GM18858 (cell line): ENCODE measurements around the gene MAPK8IP3.
"Not testable (repeated sequence)": the region's sequence is repeated elsewhere in the genome, so short reads cannot be mapped to it uniquely, and the experiment has no call there.

Experiments used
- ATAC-seq: cut with Tn5 transposase; IDR thresholded peaks from one replicate; pipeline ENCODE4 v1.9.1; 2021; ENCODE audit not compliant: unreplicated experiment

Gene MAPK8IP3

DNA sequence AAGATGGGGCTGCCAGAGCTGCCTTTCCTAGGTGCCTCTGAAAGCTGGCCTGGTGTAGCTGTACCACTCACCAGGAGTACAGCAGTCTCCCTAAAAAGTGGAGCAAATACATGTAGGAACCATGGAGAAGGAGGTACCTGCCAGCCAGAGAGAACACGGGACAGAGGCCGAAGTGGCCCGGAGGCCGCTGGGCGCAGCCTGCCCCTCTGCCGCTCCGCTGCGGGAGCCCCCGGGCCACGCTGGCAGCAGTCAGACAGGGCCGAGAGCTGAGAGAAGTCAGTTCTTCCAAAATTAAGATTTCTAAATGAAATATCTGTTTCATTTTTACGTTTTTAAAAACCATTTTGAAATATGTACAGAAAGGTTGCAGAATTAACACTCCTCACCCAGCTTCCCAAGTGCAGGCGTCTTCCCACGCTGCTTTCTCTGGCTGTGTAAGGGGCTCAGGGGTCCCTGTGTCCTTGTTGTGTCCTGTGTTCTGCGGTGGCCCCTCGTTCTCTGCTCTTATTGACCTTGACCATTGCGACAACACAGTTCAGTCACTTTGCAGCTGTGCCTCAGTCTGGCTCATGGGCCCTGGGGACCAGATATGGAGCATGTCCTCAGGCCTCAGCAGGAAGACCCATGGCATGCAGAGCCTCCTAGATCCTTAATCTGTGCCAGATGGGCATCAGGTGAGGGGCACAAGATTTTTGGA lies 5.0 kb downstream of the MAPK8IP3 start:
- ATAC-seq: no peak

DNA sequence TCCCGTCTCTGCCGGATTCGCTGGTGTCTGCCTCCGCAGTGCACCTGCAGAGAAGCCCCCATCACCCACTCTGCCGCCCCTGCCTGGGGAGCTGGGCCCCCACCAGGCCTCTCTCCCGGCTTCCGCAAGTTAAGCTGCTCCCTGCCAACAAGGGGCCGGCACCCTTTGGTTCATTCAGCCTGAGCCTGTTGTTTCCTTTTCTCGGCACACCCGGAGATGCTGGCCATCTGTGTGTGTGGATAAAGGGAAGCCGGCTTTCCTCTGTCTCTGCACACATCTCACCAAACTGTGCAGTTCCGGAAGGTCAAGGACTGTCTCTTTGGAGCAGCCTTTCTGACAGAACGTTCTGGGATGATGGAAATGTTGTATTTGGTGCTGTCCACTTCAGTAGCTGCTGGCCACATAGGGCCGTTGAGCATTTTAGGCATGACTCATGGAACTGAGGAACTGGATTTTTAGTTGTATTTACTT lies 6.8 kb downstream of the MAPK8IP3 start:
- no peak for ATAC-seq

GRCh38 chr16:1713331-1713730 lies 7.3 kb downstream of the MAPK8IP3 start:
- no peak for ATAC-seq

DNA sequence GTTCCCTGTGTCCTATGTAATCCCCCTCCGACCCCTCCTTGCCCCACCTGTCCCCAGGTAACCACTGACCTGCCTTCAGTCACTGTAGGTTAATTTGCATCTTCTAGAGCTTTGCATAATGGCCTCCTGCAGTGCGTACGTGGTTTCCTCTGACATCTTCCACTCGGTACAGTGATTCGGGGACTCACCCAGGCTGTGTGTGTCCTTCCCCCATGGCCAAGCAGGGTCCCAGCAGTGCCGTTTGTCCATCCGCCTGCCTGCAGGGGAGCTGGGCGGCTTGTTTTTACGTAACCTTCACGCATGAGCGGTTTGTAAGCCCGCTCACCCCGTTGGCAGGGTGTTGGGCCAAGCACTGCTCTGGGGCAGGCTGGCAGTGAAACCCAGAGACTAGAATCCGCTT lies 7.9 kb downstream of the MAPK8IP3 start:
- no peak for ATAC-seq

- no peak for ATAC-seq
Observed at GRCh38 chr16:1715220-1715619, 9.2 kb downstream of the MAPK8IP3 start.

- not testable (repeated sequence) for ATAC-seq
Observed at GRCh38 chr16:1718236-1718635, 12.2 kb downstream of the MAPK8IP3 start.

- ATAC-seq: not testable (repeated sequence)
Observed at GRCh38 chr16:1719559-1720229, 13.7 kb downstream of the MAPK8IP3 start.

DNA sequence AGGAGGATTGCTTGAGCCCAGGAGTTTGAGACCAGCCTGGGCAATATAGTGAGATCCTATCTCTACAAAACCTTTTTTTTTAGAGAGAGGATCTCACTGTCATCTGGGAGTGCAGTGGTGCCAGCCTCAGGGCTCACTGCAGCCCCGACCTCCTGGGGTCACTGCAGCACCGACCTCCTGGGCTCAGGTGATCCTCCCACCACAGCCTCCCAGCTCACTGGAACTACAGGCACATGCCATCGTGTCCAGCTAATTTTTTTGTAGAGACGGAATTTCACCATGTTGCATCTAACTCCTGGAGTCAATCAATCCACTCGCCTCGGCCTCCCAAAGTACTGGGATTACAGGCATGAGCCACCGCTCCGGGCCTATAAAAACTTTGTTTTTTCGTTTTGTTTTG lies 15.4 kb downstream of the MAPK8IP3 start:
- no peak for ATAC-seq

DNA sequence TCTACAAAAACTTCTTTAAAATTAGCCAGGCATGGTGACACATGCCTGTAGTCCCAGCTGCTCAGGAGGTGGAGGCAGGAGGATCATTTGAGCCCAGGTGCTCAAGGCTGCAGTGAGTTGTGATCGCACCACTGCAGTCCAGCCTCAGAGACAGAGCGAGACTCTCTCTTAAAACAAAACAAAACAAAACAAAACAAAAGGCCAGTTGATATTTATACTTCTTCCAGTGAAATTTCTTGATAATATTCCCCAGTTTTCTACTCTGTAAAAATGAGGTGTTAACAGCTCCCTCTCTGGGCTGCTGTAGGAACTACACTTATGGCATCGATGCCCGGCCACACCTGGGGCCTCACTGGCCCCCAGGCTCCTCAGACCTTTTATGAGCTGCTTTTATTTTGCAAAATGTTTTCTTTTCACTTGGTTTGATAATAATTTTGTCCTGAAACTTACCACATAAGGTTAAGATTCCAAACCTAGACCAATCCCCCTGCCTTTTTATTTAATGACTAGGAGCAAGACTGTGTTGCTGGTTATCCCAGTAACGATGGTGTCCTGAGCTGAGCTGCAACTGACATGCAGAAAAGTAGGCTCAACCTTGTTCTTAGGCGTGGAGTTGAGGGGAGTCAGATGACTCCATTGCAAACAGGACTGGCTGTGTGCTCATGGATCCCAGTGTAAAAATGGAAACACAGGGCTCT lies 17.6 kb downstream of the MAPK8IP3 start:
- ATAC-seq: no peak

DNA sequence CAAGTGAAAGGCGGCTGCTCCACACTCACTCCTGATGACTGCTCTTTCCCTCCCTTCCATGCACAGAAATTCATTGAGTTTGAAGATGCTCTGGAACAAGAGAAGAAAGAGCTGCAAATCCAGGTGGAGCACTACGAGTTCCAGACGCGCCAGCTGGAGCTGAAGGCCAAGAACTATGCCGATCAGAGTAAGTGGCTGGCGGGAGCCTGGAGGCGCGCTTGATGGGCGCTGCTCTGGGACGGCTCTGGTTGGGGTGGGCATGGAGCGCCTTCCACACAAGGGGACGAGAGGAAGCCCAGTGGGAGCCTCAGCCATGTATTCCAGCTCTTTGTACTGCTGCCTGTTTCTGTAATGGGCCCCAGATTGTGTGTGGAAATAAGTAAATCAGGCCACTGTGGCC lies 18.5 kb downstream of the MAPK8IP3 start:
- no peak for ATAC-seq

DNA sequence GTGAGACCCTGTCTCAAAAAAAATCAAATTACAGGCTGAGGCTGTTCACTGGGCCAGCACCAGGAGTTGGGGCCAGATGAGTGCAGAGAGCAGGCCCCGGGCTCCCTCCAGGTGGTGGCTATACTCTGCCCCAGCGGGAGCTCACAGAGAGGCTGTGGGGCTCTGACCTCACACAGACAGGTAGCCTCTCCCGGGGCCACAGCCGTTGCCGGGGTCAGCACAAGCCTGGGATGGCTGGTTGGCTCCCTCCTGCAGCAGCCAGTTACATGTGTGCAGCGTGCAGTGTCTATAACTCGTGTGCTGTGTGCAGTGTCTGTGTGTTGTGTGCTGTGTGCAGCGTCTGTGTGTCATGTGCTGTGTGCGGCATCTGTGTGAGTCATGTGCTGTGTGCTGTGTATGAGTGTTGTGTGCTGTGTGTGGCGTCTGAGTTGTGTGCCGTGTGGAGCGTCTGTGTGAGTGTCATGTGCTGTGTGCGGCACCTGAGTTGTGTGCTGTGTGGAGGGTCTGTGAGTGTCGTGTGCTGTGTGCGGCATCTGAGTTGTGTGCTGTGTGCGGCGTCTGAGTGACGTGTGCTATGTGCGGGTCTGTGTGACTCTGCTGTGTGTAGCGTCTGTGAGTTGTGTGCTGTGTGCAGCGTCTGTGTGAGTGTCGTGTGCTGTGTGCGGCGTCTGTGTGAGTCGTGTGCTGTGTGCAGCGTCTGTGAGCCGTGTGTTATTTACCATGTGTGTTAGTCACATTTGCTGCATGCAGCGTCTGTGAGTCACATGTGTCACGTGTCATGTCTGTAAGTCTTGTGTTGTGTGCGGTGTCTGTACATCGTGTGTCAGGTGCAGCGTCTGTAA lies 20.9 kb downstream of the MAPK8IP3 start:
- no peak for ATAC-seq

GRCh38 chr16:1727651-1728624 lies 21.9 kb downstream of the MAPK8IP3 start:
- ATAC-seq: no peak

DNA sequence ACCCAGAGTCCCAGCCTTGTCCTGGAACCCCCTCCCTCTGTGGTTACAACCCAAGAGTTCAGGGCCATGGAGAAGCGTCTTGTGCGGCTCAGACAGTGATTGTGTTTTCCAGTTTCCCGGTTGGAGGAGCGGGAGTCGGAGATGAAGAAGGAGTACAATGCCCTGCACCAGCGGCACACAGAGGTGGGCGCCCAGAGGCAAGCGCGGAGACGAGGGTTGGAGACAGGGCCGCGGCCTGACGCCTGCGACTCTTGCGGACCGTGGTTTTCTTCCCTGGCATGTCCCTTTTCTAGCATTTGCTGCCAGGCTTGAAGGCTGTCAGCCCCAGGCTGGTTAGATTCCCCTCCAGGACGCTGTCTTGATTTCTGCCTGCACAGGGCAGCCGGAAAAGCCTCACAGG lies 23.0 kb downstream of the MAPK8IP3 start:
- no peak for ATAC-seq

- ATAC-seq: no peak
Observed at GRCh38 chr16:1729445-1729844, 23.4 kb downstream of the MAPK8IP3 start.

GRCh38 chr16:1731073-1731472 lies 25.1 kb downstream of the MAPK8IP3 start:
- no peak for ATAC-seq

DNA sequence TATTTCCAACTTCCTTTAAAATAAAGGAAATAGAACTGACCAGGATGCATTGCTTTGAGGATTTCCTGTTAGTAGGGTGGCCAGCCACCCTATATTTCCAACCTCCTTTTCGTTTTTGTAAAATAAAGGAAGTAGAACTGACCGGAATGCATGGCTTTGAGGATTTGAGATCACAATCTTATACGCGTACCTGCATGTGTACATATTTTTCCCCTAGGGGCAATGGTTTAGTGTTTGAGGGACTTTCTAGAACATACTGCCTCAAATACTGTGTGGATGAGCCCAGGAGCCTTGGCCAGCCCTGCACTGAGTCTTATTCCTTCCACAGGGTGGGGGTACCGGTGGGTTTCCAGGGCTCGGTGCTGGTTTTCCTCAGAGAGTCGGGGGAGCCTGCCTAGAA lies 25.6 kb downstream of the MAPK8IP3 start:
- ATAC-seq: no peak

GRCh38 chr16:1732071-1732470 lies 26.1 kb downstream of the MAPK8IP3 start:
- no peak for ATAC-seq

GRCh38 chr16:1732551-1732987 lies 26.6 kb downstream of the MAPK8IP3 start:
- not testable (repeated sequence) for ATAC-seq

DNA sequence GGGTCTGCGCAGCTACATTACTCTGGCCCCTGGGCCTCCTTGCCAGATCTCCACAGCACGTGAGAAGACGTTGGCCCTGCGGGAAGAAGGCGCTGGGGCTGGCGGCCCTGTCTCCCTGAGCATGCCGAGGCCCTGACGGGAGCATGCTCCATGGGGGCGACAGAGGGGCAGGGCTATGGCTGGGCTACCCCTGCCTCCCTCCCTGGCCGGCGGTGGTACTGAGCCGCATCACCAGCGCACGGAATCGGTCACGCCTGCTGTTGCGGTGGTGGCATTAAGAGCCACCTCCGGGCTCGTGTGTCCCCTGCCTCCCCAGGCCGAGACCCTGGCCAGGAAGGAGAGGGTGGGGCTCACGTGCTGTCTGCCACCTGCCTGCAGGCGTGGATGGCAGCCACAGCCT lies 28.1 kb downstream of the MAPK8IP3 start:
- ATAC-seq: no peak

GRCh38 chr16:1734816-1735215 lies 28.8 kb downstream of the MAPK8IP3 start:
- ATAC-seq: no peak
